Common myeloid progenitor, CD34-positive (primary cell): ENCODE results near the gene F10.

ENCODE experiments used
- CTCF ChIA-PET: fragments of 350-600 bp; sonication (Branson Sonifier 250); formaldehyde crosslinking; loops from one replicate; lab custom pipeline; 2021; ENCODE audit warnings: antibody characterized with exemption; lab: Charles Lee
- POLR2A ChIA-PET: fragments of 350-600 bp; sonication (Branson Sonifier 250); formaldehyde crosslinking; loops from one replicate; lab custom pipeline; 2021; ENCODE audit warnings: antibody characterized with exemption; lab: Charles Lee
- DNase-seq, 3 donors: peaks; one replicate each; pipeline versions ENCODE4 v3.0.0 to v3.0.0-alpha.2; 2013
- H3K27ac ChIP-seq, 2 experiments: 1 replicate in 1 of 2; 2 replicates in 1 of 2; pipeline ENCODE4 v1.7.0; 2013; ENCODE audit warnings: inconsistent platforms in 2 of 2, low read length in 2 of 2, mild to moderate bottlenecking in 2 of 2, low read depth in 1 of 2, moderate library complexity in 1 of 2; ENCODE audit not compliant: severe bottlenecking in 2 of 2, insufficient read depth in 1 of 2, poor library complexity in 1 of 2
- H3K27me3 ChIP-seq, 5 experiments: replicated peaks in 2 of 5; 1 replicate in 3 of 5; 2 replicates in 2 of 5; pipeline versions ENCODE4 v1.6.1 to v1.7.0; 2013; ENCODE audit warnings: low read length in 4 of 5, mild to moderate bottlenecking in 2 of 5, moderate library complexity in 2 of 5, inconsistent platforms in 1 of 5; ENCODE audit not compliant: insufficient read depth in 5 of 5, control insufficient read depth in 4 of 5
- H3K36me3 ChIP-seq, 4 experiments: 1 replicate in 2 of 4; 2 replicates in 2 of 4; pipeline versions ENCODE4 v1.6.1 to v1.7.0; 2013; ENCODE audit warnings: low read length in 3 of 4, control low read depth in 1 of 4, mild to moderate bottlenecking in 1 of 4; ENCODE audit not compliant: control insufficient read depth in 4 of 4, insufficient read depth in 4 of 4
- H3K4me1 ChIP-seq, 4 experiments: 1 replicate in 3 of 4; 2 replicates in 1 of 4; pipeline versions ENCODE4 v1.6.1 to v1.7.1; 2013; ENCODE audit warnings: low read length in 3 of 4, mild to moderate bottlenecking in 3 of 4, control low read depth in 1 of 4, inconsistent platforms in 1 of 4, moderate library complexity in 1 of 4; ENCODE audit not compliant: control insufficient read depth in 4 of 4, insufficient read depth in 4 of 4; ENCODE audit errors: control extremely low read depth in 1 of 4
- H3K4me3 ChIP-seq, 7 experiments: 1 replicate in 4 of 7; 2 replicates in 3 of 7; pipeline versions ENCODE4 v1.5.1 to v1.7.0; 2013; ENCODE audit warnings: mild to moderate bottlenecking in 7 of 7, low read length in 6 of 7, moderate library complexity in 6 of 7, inconsistent platforms in 2 of 7, low read depth in 2 of 7, control low read depth in 1 of 7; ENCODE audit not compliant: insufficient read depth in 4 of 7, control insufficient read depth in 1 of 7; ENCODE audit errors: extremely low read depth in 1 of 7
- H3K9me3 ChIP-seq, 5 experiments: 1 replicate in 4 of 5; 2 replicates in 1 of 5; pipeline versions ENCODE4 v1.6.1 to v1.7.1; 2013; ENCODE audit warnings: low read length in 4 of 5, mild to moderate bottlenecking in 2 of 5, inconsistent platforms in 1 of 5, low read depth in 1 of 5, moderate library complexity in 1 of 5; ENCODE audit not compliant: control insufficient read depth in 4 of 5, insufficient read depth in 2 of 5; ENCODE audit errors: control extremely low read depth in 1 of 5
- WGBS: methylation state at CpG from one replicate; pipeline ENCODE4 v1.1.5; 2013; ENCODE audit not compliant: insufficient coverage; 5-methylcytosine and 5-hydroxymethylcytosine counted together

The F10 gene

DNA sequence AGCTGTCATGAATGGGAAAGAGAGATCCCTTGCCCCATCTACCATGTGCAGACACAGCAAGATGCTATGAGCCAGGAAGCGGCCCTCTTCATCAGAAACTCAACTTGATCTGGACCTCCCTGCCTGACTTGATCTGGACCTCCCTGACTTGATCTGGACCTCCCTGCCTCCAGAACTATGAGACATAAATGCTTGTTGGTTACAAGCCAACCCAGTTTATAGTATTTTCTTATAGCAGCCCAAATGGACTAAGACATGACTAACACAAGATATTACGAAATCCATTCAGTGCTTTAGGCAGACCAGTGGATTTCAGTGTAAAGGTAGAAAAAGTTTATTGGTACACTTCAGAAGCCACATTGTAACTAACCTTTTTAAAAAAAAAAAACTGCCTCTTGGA lies 70.3 kb downstream of the F10 start:
- ChIA-PET POLR2A (no interaction called here), CTCF (interaction anchor here (1.9 kb wide), 1 partner anchor 12 kb away, joined by 6 read pairs; no protein-coding TSS in a partner anchor)
- 100% methylated on average over 1 of the region's 2 CpGs for WGBS
- H3K36me3 ChIP-seq, result peaks cover 19 to 84% (median 52%) of the 10 kb centered on the region in 4 experiments
- DNase-seq, result no peak
- no peaks in the 10 kb centered on the region for H3K27me3 ChIP-seq
- H3K4me3 ChIP-seq, result no peak overlapping the region
- H3K27ac ChIP-seq, result no peak overlapping the region
- H3K4me1 ChIP-seq, result no peaks in the 10 kb centered on the region
- no peaks in the 10 kb centered on the region for H3K9me3 ChIP-seq

DNA sequence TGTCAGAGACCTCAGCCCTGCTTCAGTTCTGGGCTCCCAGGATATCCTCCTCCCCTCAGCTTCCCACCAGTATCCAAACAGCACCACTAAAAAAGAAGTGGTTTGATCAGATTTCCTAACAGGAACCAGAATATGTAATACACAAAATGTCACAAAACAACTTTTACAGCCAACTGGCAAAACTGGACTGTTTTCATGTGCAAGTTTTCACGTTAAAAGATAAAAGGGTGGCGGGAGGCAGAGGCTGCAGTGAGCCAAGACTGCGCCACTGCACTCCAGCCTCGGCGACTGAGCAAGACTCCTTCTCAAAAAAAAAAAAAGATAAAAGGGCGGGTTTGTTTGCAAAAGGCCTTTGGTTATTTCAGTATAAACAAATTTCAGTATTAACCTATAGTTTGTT lies 72.8 kb downstream of the F10 start:
- H3K27me3 ChIP-seq, result no peaks in the 10 kb centered on the region
- CTCF ChIA-PET, result no interaction called here
- no peaks in the 10 kb centered on the region for H3K4me1 ChIP-seq
- POLR2A ChIA-PET, result no interaction called here
- no peaks in the 10 kb centered on the region for H3K9me3 ChIP-seq
- WGBS, result no CpG with 5 or more reads among the region's 6 CpGs
- peaks cover 21 to 92% (median 55%) of the 10 kb centered on the region in 4 experiments for H3K36me3 ChIP-seq
- no peak overlapping the region for H3K27ac ChIP-seq
- H3K4me3 ChIP-seq, result no peak overlapping the region
- no peak for DNase-seq

DNA sequence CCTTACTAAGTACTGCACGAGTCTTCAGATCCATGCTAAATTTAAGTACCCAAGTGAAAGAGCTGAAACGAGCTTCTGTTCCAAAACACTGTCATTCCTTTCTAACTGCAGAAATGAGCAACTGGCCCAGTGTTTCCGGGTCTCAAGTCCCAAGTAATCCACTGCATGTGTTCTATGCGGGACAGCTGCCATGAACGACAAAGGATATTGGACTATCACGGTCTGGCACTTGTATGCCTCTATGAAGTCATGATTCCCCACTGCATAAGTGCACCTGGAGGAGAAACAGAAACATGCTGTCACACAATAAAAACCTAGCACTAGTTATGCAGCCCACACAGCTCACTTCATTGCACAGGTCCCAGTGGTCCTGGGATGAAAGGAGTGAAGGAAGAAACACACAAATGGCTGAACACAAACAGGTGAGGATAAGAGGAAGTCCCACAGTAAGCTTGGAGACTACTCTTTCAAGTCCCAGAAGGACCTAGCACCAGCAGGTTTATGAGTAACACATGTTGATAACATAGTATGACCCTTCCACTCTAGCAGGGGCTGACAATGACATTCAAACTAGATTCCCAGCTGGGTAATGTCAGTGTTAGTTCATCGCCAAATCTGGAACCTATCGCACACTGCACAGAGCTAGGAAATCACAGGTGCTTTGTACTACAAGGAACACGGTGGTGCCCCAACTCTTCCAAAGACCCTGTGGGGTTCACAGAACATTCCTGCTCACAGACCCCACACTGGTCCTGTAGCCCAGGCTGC lies 74.6 kb downstream of the F10 start:
- Histone ChIP-seq H3K27me3 (no peaks in the 10 kb centered on the region), H3K9me3 (no peaks in the 10 kb centered on the region), H3K4me1 (no peaks in the 10 kb centered on the region), H3K36me3 (peaks cover 21 to 80% (median 48%) of the 10 kb centered on the region in 4 experiments), H3K4me3 (no peak overlapping the region), H3K27ac (no peak overlapping the region)
- ChIA-PET POLR2A (no interaction called here), CTCF (interaction anchor here (1.7 kb wide), 1 partner anchor 16 kb away, joined by 5 read pairs; no protein-coding TSS in a partner anchor)
- 100% methylated on average over 9 of the region's 9 CpGs for WGBS
- DNase-seq, result no peak
